HG03571 (cell line): ENCODE results near the gene VWF.

Experiments used
- ATAC-seq: cut with Tn5 transposase; IDR thresholded peaks from one replicate; pipeline ENCODE4 v1.9.1; 2021; ENCODE audit not compliant: unreplicated experiment

VWF gene

DNA sequence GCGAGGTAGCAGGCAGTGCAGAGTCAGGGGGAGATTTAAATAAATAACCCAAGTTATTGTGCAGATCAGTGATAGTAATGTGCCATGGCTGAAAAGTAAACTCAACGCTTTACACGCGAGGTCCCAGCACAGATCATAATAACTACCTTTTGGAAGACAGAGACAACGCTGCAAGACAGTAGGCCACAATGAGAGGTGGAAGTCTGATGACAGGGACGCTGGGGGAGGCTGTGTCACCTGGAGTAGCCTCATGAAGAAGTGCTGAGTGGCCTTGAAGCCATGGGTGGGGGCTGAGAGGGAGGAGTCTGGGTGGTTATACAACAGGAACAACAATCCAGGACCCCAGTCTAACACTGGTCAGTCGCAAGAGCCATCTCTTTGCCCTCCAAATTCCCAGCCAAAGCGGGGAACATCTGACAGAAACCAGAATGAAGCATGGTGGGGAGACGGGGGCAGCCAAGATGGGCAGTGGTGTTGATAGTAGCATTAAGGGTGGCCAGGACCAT, 207.6 kb downstream of the VWF start:
- no peak for ATAC-seq

DNA sequence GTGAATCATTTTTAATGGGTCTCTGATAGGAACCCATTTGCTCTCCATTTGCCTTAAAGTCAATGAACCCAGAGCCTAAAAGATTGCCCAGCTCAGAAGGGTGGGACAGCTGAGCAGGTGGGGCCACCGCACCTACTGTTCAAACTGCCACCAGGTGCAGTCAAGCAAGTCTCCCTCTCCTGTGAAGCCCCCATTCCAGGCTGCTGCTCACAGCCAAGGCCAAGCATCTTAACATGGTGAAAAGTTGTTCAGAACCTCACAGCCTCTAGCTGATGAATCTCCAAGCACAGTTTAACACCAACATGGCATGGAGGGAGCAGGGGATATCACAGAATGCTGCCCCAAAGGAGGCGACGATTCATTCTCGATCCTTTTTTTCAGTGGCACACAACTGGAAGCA, 209.0 kb downstream of the VWF start:
- no peak for ATAC-seq

DNA sequence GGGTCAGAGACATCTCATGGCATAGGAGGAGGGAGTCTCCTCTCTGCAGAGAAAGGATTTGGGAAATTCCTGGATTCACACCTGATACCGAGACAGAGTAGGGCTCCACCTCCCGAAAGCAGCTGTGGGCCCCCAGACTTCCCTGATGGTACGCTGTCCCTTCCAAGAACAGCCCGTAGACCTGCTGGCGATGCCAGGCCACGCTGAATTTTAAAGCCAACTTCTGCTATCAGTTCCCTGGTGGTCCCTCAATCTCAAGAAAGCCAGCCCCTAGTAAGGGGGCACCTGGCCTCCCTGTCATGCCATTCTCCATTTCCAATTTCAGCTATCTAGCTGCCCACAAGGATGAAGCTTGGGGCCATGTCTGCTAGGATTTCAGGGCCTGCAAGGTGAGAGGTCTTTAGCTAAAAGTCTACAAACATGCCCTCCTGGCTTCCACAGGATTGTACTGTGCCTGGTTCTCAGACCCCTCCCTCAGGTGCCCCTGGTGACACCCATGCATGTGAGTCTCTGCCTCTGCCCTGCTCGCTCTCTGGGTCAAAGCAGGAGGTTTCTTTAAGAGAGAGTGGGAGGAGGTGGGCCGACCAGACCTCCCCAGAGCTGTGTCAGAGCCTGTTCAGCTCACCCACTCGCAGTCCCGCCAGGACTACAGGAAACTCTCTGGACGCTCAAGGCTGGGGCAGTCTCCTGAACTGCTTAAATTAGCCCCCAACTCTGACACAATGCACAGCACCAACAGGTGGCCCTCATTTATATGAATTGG, 209.9 kb downstream of the VWF start:
- no peak for ATAC-seq

DNA sequence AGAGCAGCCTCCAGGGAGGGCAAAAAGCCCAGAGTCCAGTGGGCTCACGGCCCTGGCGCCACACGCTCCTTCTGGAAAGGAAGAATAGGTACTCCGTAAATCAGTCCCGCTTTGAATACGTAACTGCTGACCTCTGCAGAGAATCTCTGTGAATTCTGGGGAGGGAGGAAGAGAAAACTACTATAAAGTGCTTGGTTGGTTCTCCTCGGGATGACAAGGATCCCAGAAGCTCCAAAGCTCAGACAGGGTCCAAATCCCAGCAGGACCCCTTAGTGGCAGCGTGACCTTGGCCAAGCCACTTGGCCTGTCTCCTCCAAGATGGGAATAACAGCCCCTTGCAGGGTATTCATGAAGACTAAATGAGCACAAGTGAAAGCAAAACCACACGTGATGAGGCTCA, 211.1 kb downstream of the VWF start:
- ATAC-seq, result no peak

DNA sequence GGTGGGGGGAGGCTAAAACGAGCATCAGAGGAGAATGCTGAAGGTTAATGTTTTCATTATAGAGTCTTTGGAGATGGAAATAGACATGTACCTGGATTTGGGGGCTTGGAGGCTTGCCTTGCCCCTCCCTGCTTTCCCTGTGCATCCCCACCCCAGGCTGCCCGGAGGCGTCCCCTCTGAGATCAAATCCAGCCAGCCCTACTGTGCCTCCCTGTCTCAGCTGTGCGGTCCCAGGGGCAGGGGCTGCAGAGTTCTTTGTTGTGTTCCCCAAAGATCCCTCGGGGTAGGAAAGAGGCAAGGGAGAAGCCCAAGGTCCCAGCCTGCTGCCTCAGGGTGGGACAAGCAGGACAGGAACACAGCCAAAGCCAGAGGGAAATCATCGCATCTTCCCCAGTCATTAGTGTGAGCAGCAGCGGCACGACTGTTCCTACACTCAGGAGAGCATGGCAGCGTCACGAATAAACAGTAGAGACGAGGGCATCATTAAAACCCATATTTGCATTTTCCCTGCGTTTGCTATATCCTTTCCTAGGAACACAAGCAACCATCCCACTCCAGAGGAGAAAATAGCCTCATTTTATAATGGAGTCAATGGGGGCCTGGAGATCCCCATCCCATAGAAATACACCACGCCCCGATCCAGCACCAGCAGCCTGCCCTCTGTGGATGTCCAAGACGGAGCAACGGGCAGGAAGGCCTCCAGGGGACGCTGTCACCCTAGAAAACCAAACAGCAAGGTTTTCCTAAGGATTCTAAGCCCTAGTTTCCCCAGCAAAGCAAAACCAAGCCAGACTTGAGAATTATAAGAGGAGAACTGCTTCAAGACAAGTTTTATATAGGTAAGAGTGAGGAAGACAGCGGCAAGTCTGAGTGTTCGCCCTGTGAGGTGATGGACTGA, 211.8 kb downstream of the VWF start:
- no peak for ATAC-seq

DNA sequence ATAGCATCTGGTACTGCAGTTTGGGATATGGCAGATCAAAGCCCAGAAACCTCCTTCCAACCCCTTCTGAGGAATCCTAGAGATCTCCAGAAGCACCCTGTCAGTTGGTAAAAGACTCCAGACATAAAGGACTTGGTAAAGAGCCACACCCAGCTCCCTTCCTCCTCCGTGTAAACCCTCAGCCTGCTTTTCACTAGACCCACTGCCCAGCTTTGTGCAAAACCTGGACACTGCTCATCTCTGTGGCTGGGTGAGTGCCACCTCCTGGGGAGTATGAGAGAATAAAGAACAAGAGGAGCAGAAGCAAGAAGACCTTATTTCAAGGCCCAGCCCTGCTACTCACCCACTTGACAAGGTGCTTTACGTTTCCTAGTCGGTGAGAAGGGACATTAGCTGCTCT, 212.5 kb downstream of the VWF start:
- no peak for ATAC-seq

DNA sequence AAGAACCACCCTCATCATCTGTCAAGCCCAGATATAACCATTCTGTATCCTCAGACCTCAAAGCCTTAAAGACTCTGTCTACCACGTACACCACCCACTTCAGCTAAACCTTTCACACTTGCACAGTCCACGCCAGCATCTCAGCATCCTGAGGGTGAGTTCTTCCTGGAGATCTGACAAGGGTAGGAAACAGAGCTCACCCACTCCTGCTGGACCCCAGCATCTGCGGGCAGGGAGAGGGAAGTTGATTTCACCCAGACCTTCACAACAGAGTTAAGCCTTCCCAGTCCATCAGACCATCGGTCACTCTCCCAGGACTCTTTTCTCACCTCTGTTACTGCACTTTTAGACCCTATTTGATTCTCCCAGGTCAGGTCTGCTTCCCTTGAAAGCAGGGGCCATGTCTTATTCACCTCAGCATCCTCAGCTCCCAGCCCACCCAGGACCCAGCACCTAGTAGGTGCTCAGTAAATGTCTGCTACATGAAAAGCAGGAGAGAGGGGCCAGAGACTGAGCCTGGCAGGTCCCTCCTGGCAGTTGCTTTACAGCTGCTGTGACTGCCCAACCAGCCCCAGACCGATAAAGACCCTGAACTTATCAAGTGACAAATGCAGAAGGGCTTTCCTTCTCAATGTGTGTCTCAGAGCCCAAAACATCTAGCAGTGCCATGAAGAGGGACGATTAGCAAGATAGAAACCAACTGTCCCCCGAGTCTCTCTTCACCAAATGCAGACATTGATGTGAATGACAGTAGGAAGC, 213.5 kb downstream of the VWF start:
- no peak for ATAC-seq

DNA sequence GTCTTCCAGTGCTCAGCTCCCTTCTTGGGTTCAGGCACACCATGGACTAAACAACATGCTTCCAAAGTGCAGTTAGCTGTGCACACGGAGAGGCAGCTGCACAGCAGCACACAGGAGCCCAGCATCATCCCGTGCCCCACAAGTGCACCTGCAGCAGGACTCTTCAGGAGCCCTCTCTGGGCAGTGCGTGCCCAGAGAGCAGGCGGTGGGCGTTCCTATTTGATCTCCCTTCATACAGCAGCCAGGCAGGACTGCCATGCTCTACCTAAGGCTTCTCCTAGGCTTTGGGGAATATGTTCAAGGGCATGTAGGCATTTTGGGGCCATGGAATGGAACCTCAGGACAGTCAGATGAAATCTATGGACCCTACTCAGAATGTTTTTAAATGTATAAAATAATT, 214.9 kb downstream of the VWF start:
- ATAC-seq, result no peak

DNA sequence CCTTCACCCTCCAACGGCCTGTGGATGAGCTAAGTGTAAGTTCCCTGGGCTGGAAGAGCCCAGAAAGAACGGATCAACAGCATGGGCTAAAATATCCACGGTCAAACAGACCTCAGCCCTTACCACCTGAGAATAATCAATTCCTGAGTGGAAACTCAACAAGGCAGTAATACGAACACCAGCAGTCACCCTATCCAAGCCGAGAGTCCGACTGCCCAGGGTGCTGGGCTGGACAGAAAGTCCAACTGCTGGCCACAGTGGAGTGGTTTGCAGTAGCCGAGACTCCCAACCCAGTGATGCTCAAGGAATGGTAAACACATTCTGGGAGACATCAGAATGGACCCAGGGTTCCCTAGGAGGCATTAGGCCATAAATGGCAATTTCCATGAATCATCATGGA, 216.2 kb downstream of the VWF start:
- no peak for ATAC-seq

DNA sequence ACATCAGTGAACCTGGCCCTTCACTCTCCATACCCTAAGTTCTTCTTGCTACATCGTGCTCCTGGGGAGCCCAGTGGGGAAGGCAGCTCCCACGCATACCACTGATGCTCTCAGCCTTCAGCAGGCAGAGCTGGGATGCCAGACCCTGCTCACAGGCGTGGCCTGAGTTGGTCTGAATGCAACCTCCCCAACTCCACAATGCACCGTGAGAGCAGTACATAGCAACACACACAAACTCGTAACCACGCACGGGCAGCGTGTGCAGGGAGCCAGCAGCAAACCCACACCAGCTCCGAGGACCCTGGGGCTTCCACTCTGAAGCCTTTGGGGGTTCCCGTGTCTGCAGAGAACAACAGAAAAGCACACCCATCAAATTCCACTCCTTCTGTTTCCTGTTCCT, 216.7 kb downstream of the VWF start:
- no peak for ATAC-seq

DNA sequence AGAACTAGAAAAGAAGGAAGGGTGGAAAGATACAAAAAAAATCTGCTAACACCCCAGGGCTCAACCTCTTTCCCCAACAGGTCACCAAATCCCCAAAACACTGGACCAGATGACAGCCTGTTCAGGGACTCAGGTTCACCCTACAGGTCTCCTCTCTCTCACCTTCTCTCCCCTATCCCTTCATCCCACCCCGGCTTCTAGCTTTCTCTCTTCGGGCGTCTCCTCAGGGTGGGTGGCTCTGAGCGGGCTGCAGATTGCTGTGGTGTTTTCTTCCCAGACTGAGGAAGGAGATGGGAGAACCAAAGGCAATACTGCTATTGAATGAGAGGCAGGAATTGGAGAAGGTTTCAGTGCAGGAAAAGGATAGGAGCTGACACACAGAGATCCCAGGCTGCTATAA, 218.7 kb downstream of the VWF start:
- no peak for ATAC-seq

DNA sequence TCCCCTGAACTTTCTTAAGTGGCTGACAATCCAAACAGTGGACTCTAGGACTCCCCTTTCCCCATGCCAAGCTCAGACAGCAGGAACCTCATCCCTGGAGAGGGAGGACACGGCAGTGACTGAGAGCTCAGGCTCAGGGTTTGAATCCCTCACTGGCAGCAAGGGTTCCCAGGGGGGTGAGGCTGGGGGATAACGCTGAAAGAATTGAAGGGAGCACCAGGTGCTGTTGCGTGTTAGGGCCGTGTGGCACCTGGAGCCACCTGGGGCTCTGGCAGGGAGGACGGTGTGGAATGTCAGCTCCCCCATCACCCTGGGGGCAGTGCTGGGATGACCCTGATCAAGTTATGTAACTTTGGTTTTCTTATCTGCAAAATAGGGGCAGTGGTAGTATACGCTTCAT, 219.5 kb downstream of the VWF start:
- ATAC-seq, result no peak

DNA sequence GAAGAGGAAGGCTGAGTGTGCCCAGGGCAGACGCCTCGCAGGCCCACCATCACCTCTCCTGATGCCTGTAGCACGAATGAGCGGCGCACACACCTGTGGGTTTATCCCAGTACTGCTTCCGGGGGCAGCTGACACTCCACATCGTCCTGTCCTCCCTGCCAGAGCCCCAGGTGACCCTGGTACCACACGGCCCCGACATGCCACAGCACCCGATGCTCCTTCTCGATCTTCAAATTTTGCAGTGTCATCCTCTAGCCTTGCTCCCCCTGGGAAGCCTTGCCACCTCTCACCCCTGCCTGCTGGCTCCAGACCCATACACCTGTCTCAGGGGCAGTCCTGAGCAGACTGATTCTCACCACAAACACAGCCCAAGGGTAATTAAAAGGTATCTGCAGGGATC, 220.0 kb downstream of the VWF start:
- ATAC-seq, result no peak

DNA sequence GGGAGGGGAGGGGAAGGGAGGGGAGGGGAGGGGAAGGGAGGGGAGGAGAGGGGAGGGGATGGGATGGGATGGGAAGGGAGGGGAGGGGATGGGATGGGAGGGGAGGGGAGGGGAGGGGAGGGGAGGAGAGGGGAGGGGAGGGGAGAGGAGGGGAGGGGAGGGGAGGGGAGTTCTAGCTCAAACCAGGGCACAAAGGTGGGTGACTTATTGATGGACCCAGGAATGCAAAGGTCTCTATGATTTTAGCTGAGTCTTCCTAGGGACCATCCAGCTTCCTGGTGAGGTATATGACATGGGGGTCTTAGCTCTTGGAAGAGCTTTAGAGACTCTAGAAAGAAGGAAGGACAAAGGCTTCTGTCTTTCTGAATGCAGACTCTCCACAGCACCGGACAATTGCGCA, 221.7 kb downstream of the VWF start:
- ATAC-seq, result no peak

DNA sequence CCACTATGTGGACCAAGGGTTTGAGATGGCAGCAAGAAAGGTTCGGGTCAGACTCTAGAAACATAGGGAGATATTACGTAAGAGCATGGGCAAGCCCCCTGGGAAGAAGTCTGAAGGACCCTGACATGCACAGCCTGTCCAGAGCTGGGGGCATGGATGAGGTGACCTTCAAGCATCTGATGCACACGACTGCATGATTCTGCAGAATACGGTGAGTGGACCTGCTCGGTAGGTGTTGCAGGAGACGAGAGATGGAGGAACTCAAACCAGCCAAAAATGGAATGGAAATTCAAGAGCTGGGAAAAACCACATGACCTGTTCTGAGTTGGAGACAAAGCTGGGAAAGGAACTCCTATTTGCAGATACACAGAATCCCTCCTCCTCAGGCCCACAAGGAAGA, 223.1 kb downstream of the VWF start:
- no peak for ATAC-seq

DNA sequence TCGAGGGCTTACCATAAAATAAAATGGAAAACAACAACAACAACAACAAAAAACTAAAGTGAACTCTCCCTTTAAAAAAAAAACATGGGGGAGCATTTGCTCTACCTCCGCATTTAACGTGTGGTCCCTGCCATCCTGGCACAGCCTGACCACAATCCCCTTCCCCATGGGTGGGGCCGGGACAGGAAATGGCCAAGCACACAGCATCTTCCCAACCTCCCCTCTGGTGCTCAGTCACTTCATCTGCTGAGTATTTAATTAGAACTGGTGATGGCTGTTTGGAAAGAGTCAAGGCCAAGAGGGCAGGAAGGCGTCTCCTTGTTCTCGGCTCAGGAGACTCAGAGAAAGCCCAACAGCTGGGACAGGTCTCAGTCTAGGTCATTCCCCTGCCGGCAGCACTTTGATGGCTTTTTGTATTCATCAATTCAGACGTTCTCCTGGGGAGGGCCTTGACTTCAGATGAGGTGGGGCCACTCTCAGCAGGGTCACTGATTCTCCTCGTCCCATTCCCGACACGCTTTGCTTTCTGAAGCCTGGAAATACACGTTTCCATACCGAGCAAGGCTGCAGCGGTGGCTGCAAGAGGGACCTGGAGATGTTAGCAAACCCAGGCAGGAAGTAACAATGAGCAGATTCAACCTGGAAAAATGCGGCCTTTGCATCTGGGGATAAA, 223.8 kb downstream of the VWF start:
- no peak for ATAC-seq

DNA sequence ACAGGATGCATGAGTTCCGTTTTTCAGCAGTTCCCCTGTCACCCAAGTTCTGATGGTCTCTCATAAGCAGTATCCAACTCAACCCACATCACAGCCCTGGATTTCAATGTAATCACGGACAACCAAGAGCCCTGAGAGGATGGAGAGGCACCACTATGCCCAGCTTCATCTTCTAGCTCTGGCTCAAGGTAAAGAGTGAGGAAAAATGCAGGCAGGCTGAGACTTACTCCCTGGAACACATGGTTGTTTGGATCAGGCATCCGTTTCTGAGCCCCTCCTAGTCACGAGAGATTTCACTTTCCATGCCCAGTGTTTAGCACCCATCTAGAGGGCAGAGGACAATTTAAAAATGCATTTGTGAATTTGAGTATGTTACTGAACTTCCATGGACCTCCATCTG, 224.4 kb downstream of the VWF start:
- no peak for ATAC-seq

DNA sequence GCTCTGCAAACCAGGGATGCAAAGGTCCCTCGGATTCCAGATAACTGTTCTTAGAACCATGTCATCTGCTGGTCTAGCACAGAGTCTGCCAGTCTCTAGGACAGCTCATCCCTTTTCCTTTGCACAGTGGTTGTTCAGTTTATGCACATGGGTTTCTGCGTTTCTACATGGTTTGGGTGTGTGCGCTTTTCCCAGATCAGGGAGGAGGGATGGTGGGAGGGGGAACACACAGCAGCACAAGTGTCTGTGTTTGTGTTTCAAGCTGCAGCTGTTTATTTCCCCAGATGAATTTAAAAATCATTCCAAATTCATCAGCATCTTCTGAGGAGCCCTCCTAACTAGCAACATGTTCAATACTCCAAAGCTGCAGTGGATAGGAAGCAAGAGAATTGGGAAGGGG, 224.8 kb downstream of the VWF start:
- ATAC-seq, result no peak

DNA sequence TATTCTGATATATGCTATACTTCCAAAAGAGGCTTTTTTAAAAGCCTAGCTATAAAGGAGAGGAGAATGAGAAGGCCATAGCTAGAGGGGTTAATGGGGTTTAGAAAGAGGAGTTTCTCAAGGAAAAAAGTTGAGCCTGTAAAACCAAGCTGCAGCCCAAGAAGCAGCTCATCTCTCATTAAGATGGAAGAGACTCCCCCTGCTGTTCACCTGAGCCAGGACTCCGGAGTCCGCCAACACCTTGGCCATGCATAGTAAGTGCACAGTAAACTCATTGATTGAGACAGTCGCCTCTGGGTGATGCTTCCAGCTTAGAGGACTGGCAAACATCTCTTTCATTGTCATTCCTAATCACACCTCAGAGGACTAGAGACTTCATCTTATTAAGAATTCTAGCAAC, 225.6 kb downstream of the VWF start:
- ATAC-seq, result no peak
